Retinal pigment epithelial cell (primary cell): ENCODE data around the gene PPIP5K2.
"Not testable (repeated sequence)": the region's sequence is repeated elsewhere in the genome, so short reads cannot be mapped to it uniquely, and the experiment has no call there.

Experiments used
- DNase-seq: peaks from one replicate; pipeline ENCODE4 v3.0.0-alpha.2; 2010; ENCODE audit warnings: low read depth
- H3K4me3 ChIP-seq: 2 replicates; pipeline ENCODE4 v1.5.1; 2011; ENCODE audit warnings: mild to moderate bottlenecking, low read length, control low read depth, moderate library complexity
- TF ChIP-seq, protein P1 (sequence below): conservative IDR thresholded peaks from 2 replicates; pipeline ENCODE4 v1.5.1; 2011; ENCODE audit warnings: low read depth, low read length, control low read depth, inconsistent platforms

PPIP5K2 gene

DNA sequence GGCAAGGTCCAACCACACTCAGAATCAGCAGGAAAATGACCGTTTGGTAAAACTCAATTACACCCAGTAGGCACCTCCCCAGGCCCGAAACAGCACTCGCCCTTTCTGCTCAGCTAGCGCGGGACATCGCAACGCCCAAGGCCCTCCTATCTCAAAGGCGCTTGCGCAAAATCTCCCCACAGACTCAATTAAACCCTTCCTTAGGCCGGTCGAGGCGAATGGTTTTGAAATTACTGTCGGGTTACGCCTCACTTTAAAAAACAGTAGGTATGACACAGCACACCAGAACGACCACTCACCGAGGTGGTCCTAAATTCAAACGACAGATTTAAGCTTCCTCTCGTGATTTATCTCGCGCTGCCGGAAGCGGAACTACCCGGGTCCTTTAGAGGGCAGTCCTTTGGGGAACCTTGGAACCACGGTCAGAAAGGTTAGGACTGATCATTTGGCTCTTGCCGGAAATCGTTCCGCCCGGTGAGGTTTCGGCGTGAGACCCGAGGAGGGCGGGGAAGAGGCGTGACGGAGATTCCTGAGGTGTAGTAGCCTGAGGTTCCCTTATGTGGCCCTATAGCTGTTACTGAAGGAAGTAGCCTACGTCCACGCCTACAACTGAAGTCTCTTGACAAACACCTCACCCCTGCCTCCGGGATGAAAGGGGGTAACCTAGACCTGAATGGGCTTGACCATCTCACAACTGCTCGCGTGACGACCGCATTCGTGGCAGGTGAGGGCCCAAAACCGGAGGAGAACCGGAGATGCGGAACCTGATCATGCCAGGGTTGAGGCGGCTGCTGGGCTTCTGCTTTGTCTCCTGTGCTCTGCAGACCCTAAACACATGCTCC is at the start of gene PPIP5K2, which contains the start of gene GIN1:
Gene PPIP5K2, plus strand, starts transcription at position 537 of the 842 bp plus-strand sequence. CDS start 9,289 bp downstream, outside the sequence.
Gene GIN1, minus strand, starts transcription at position 374 of the 842 bp plus-strand sequence. CDS start 11,431 bp downstream, outside the sequence.
- TF ChIP-seq, protein P1, sequence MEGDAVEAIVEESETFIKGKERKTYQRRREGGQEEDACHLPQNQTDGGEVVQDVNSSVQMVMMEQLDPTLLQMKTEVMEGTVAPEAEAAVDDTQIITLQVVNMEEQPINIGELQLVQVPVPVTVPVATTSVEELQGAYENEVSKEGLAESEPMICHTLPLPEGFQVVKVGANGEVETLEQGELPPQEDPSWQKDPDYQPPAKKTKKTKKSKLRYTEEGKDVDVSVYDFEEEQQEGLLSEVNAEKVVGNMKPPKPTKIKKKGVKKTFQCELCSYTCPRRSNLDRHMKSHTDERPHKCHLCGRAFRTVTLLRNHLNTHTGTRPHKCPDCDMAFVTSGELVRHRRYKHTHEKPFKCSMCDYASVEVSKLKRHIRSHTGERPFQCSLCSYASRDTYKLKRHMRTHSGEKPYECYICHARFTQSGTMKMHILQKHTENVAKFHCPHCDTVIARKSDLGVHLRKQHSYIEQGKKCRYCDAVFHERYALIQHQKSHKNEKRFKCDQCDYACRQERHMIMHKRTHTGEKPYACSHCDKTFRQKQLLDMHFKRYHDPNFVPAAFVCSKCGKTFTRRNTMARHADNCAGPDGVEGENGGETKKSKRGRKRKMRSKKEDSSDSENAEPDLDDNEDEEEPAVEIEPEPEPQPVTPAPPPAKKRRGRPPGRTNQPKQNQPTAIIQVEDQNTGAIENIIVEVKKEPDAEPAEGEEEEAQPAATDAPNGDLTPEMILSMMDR: no peak
- H3K4me3 ChIP-seq: peak within 1 kb of the TSS; percentile 97
- DNase-seq: peak; percentile 97

DNA sequence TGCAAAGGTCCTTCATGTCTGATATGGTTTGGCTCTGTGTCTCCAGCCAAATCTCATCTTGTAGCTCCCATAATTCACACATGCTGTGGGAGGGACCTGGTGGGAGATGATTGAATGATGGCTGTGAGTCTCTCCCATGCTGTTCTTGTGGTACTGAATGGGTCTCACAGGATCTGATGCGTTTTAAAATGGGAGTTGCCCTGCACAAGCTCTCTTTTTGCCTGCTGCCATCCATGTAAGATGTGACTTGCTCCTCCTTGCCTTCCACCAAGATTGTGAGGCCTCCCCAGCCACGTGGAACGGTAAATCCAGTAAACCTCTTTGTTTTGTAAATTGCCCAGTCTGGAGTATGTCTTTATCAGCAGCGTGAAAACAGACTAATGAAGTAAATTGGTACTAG is 46.6 kb upstream of the PPIP5K2 start:
- DNase-seq: not testable (repeated sequence)

DNA sequence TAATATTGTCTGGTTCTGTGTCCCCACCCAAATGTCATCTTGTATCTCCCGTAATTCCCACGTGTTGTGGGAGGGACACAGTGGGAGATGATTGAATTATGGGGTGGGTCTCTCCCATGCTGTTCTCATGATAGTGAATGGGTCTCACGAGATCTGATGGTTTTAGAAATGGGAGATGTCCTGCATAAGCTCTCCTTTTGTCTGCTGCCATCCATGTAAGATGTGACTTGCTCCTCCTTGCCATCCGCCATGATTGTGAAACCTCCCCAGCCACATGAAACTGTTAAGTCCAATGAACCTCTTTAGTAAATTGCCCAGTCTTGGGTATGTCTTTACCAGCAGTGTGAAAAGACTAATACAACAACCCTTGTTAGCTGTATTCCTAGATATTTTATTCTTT is 44.7 kb upstream of the PPIP5K2 start:
- TF ChIP-seq, protein P1: no peak
- no peak overlapping the region for H3K4me3 ChIP-seq
- DNase-seq: no peak

More for the DNA sequence above, 46.6 kb upstream of the PPIP5K2 start:
- not testable (repeated sequence) for H3K4me3 ChIP-seq

DNA sequence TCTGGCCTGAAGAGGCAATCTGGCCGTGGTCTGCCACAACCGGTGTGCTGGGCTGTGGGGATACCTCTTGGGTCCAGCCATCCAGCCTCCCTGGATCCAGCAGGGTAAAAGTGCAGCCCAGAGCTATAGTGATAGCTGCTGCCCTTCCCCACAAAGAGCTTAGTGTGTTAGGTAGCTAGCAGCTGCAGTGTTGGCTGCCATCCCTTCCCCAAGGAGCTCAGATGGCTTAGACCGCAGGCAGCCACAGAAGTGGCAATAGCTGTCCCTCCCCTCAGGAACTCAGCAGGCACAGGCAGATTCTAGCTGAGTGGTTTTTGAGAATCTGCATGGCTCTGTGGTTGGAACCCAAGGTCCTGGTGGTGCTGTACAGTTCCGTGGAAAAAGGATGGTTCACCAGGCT is 40.3 kb upstream of the PPIP5K2 start:
- DNase-seq: no peak
- H3K4me3 ChIP-seq: no peak overlapping the region
- TF ChIP-seq, protein P1: no peak

DNA sequence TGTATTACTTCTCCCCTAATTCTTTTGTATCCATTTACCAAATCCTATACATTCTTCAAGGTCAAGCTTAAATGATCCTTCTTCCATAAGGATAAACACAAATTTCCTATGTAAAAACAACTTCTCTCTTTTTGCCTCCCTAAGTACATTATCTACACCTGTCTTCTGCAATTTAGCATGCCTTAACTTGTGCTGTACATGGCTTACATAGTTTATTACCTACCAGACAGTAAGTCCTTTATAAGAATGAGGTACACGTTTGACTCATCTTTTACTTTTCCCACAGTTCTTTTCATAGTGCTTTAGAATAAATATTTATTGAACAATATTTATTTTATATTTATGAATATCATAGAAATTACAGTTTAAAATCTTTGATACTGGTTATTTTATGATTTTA is 33.6 kb upstream of the PPIP5K2 start:
- TF ChIP-seq, protein P1: no peak
- DNase-seq: no peak
- no peak overlapping the region for H3K4me3 ChIP-seq

DNA sequence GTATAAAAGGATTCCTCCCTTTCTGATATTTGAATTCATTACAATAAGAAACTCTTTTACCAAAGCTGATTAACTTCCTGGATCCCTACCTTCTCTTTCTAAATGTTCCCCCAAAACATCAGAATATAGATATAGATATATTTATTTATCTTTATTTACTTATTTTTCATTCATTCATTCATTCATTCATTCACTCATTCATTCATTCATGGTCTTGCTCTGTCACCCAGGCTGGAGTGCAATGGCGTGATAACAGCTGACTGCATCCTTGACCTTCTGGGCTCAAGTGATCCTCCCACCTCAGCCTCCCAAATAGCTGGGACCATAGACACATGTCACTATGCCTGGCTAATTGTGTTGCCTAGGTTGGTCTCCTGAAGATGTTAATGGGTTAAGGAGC is 30.8 kb upstream of the PPIP5K2 start:
- TF ChIP-seq, protein P1: no peak
- H3K4me3 ChIP-seq: no peak overlapping the region
- DNase-seq: no peak

DNA sequence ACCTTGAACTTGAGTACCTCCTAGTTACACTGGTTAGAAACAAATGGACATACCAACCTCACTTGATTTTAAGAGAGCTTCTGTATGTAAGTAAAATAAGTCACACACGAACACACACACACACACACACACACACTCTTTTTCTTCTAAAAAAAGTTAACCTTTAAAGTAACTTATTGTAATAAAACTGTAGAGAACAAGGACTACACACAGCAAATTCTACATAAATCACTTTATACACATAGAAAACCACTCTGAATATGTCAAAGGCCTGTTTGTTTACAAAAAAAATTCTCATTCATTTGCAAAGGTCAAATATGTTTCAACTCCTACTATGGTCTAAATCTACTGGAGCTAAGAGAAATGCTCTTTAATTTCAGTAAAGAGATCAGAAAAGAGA is 29.3 kb upstream of the PPIP5K2 start:
- TF ChIP-seq, protein P1: no peak
- no peak for DNase-seq
- H3K4me3 ChIP-seq: no peak overlapping the region
